Cerebellar nuclear complex (tissue), 1 donor: ENCODE results near the gene CUL1.

Experiments
- DNase-seq, 2 experiments: peaks; one replicate each; lab custom pipeline; 2025; lab: John Stamatoyannopoulos, UW

Gene CUL1

GRCh38 chr7:148761499-148762278, 63.0 kb downstream of the CUL1 start:
- peak; percentile 1 to 2 for DNase-seq

- DNase-seq = no peak
Measured at GRCh38 chr7:148763622-148764021, 64.9 kb downstream of the CUL1 start.

GRCh38 chr7:148770004-148770403, 71.3 kb downstream of the CUL1 start:
- DNase-seq = no peak

- no peak for DNase-seq
Measured at GRCh38 chr7:148772297-148773089, 73.8 kb downstream of the CUL1 start.

- no peak for DNase-seq
Measured at GRCh38 chr7:148773334-148773733, 74.6 kb downstream of the CUL1 start.

GRCh38 chr7:148774471-148774870, 75.8 kb downstream of the CUL1 start:
- DNase-seq = no peak

- no peak for DNase-seq
Measured at GRCh38 chr7:148782757-148783456, 84.2 kb downstream of the CUL1 start.

- DNase-seq = no peak
Measured at GRCh38 chr7:148783801-148784527, 85.3 kb downstream of the CUL1 start.

GRCh38 chr7:148787571-148788295, 89.0 kb downstream of the CUL1 start:
- DNase-seq = no peak

- no peak for DNase-seq
Measured at GRCh38 chr7:148789220-148789619, 90.5 kb downstream of the CUL1 start.

- no peak for DNase-seq
Measured at GRCh38 chr7:148790131-148790726, 91.5 kb downstream of the CUL1 start.

- no peak for DNase-seq
Measured at GRCh38 chr7:148790850-148791249, 92.1 kb downstream of the CUL1 start.

- no peak for DNase-seq
Measured at GRCh38 chr7:148791546-148791945, 92.8 kb downstream of the CUL1 start.

GRCh38 chr7:148793590-148793989, 94.9 kb downstream of the CUL1 start:
- no peak for DNase-seq

GRCh38 chr7:148794476-148794875, 95.8 kb downstream of the CUL1 start:
- no peak for DNase-seq

GRCh38 chr7:148796841-148797240, 98.1 kb downstream of the CUL1 start:
- DNase-seq = no peak

- no peak for DNase-seq
Measured at GRCh38 chr7:148799893-148800555, 101.3 kb downstream of the CUL1 start.

- DNase-seq = peak in 1 of 2 experiments; percentile 13
Measured at GRCh38 chr7:148800677-148801076, 102.0 kb downstream of the CUL1 start.

- DNase-seq = no peak
Measured at GRCh38 chr7:148802101-148802493, 103.4 kb downstream of the CUL1 start.

- no peak for DNase-seq
Measured at GRCh38 chr7:148803094-148803493, 104.4 kb downstream of the CUL1 start.
